HG02885 (cell line): ENCODE measurements around the gene MZT2A.
"Not testable (repeated sequence)": the region's sequence is repeated elsewhere in the genome, so short reads cannot be mapped to it uniquely, and the experiment has no call there.

Experiments used
- ATAC-seq: cut with Tn5 transposase; IDR thresholded peaks from one replicate; pipeline ENCODE4 v1.9.1; 2021; ENCODE audit warnings: mild to moderate bottlenecking; ENCODE audit not compliant: unreplicated experiment, poor library complexity

MZT2A gene

DNA sequence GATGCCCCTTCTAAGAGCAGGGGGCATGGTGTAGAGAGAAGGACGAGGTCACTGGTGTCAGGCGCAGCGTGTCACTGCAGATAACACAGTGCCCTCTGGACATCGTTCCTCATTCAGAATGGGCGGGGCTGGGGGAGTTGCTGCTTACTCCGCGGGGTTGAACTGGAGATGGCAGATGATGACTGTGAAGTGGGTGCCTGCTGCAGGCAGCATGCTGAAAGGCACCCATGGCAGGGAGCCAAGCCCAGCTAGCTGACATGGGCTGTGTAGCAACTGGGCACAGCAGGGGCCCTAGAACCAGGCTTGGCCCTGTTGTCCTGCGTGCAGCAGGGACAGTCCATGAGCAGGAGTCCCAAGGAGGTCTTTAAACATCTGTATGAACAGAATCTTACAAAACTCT is 20.6 kb downstream of the MZT2A start:
- ATAC-seq: not testable (repeated sequence)

- not testable (repeated sequence) for ATAC-seq
Measured at GRCh38 chr2:131470944-131471343, 21.3 kb downstream of the MZT2A start.

DNA sequence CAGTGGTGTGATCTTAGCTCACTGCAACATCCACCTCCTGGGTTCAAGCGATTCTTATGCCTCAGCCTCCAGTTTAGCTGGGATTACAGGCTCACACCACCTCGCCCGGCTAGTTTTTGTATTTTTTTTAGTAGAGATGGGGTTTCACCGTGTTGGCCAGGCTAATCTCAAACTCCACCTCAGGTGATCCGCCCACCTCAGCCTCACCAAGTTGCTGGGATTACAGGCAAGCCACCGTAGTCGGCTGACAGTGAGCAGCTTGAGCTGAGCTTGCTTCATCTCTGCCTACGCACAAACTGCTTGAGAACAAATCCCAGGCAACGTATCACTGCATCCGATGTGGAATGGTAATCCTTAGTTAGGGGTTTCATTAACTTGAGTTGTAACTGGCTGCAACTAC is 24.5 kb downstream of the MZT2A start:
- not testable (repeated sequence) for ATAC-seq

- not testable (repeated sequence) for ATAC-seq
Measured at GRCh38 chr2:131454914-131455313, 37.3 kb downstream of the MZT2A start.

DNA sequence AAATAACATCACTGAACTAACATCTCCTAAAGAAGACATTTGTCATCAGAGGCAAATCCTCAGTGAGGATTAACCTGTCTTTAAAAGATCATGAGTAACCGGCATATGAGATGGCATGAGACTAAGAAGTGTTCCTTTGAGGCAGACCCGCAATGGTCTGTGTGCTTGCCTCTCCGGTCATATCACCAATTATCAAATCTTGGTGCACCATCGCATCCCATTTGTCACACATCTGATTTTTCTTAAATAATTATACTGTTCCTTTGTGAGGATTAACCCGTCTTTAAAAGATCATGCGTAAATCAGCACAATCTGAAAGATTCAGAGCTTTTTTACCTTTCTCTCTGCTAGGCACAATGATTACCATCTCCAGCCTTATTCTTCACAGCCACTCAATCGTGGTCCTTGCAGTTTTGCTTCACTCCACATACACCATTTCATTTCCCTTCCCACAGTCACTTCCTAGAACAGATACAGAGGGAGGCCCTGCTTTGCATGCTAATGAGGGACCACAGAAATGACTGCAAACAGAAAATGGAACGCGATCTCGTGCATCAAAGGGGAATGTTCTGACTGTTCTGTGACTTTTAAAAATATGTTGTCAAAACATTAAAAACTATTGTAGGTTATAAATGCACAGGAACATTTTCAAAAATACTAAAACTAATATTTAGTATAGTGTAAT is 40.8 kb downstream of the MZT2A start:
- peak; percentile 98 for ATAC-seq

DNA sequence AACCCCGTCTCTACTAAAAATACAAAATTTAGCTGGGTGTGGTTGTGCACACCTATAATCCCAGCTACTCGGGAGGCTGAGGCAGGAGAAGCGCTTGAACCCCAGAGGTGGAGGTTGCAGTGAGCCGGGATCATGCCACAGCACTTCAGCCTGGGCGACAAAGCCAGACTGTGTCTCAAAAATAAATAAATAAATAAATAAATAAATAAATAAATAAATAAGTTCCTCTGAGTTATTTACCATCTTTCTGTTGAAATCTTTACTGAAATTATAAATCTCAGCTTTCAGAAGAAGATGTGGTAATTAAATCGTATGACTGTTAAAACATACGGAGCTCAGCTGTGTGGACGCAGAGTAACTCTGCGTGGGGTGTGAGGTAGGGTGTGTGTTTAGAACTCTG is 44.2 kb downstream of the MZT2A start:
- not testable (repeated sequence) for ATAC-seq

DNA sequence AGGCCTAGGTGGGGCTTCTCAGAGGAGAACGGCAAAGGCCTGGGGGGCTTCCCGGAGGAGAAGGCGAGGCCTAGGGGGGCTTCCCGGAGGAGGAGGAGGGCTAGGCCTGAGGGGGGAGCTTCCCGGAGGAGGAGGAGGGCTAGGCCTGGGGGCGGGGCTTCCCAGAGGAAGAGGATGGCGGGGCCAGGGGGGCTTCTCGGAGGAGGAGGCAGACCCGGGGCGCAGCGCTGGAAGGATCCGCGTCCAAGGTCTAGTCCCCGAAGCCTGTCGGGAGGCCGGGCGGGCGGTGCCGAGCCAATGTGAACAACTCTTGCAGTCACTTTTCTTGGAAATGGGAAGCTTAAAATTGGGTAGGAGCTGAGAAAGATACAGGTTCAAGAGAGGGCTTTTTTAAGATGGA is 46.3 kb downstream of the MZT2A start:
- ATAC-seq: no peak

DNA sequence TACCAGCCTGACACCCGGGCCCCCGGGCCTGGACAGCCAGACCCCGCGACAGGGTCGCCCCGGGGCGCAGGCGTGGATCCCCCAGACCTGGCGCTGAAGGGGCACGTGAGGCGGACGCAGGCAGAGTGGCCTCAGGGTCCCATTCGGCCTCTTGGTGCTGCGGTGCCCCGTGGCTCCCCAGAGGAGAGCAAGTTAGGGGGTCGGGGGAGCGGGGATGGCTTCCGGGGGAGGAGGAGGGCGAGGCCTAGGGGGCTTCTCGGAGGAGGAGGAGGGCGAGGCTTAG is 46.7 kb downstream of the MZT2A start:
- ATAC-seq: not testable (repeated sequence)

GRCh38 chr2:131444736-131445514 is 47.3 kb downstream of the MZT2A start:
- ATAC-seq: not testable (repeated sequence)

DNA sequence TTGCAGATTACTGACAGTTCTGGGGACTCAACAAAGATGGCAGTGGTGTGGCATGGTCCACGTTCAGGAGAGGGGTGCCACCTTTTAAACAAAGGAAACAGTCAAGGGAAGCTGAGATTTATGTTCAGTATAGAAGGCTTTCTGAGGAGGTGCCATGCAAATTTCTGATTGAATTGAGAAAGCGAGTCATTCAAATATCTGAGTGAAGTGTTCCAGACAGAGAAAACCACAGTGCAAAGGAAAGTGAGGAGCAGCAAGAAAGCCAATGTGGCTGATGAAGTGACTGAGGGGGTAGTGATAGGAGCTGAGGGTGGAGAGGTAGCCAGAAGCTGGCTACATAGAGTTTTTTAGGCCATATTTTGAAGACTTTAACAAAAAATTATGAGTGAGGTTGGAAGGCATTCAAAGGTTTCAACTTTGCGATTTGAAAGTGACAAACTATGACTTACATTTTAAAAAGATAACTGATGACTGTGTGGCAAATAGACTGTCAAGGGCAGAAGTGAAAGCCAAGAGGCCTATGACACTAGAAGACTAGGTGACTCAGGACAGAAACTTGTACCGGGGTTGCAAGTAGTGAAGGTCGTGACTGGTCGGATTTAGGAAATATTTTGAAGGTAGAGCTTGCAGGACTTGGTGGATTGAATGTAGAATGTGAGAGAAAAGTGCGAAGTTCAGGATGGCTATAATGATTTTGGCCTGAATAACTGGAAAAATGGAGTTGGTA is 51.3 kb downstream of the MZT2A start:
- ATAC-seq: peak; percentile 99
